Measurements from ENCODE around the gene CD5L.

The CD5L gene

DNA sequence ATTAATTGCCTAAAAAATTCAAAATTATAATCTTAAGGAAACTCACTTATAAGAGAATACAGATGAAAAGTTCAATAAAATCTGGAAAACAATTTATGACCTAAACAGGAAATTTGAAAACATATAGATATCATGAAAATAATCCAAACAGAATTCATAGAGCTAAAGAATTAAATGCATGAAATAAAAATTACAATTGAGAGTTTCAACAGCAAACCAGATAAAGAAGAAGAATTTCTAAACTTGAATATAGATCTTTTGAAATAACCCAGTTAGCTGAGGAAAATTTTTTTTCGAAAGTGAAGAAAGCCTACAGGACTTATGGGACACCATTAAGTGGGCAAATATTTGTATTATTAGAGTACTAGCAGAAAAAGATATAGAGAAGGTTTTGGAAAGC, 28.3 kb downstream of the CD5L start:
- DNase-seq (ENCODE audit: low read depth in 2 of 2): no peak

DNA sequence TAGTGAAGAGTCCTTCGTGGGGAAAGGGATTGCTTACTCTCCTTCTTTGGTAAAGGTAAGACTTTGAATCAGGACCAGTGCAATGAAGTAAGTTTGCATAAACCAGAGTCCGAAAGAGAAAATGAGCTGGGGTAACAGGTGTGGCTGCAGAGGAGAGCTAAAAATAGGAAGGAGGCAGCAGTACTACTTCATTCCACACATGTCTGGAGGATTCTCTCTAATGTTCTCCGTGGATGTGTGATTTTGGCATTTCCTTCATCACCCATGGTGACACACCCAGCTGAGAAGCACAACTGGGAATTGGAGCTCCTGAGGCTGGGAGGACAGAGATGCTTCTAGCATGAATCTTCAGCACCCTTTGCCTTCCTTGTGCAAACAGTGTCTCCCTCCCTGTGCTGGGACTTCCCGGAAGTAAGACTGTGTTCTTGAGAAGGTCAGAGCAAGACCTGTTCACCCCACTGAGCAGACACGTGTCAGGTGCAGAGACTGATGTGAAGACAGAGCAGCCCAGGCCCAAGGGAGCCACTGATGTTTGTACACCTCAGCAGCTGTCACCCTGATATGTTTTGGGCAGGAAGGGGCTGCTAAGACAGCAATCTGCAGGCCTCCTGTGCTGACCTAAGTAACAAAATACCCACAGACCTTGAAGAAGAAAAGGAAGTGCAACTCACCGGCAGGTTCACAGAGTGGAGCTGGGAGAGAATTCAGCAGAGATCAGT, 35.0 kb downstream of the CD5L start:
- no peak for DNase-seq (ENCODE audit: low read depth in 2 of 2)

DNA sequence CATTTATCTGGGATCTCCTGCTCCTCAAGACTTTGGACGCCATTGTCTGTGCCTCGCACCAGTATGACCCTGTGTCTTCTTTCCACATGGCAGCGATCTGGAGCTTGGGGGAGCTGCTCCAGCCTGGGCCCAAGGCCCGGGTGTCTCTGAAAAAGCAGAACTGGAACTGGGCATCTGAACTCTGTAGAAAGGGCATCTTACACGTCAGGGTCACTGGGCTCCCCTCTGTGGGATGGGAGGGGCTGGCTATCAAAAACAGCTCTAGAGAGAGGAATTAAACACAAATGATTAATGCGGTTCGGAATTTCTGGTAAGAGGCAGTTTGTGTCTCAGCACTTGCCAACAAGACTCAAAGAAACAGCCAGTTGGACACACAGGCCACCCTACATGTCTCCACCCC, 37.8 kb downstream of the CD5L start:
- DNase-seq (ENCODE audit: low read depth in 2 of 2): no peak

DNA sequence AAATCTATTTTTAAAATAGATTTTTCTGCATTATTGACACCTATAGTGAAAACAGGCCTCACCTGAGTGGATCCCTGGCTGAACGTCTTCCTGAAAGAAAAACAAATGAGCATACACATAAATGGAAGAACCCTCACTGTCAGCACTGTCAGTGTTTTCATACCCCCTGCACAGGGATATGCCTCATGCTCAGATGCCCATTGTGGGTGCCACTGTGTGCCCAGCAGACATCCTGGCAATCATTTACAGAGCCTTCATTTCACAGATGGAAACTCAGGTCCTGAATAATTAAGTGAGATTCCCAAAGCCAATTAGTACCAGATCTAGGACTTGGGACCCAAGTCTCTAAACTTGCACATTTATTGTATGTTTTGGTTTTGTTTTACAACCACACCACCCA, 41.6 kb downstream of the CD5L start:
- DNase-seq (ENCODE audit: low read depth in 2 of 2): no peak

DNA sequence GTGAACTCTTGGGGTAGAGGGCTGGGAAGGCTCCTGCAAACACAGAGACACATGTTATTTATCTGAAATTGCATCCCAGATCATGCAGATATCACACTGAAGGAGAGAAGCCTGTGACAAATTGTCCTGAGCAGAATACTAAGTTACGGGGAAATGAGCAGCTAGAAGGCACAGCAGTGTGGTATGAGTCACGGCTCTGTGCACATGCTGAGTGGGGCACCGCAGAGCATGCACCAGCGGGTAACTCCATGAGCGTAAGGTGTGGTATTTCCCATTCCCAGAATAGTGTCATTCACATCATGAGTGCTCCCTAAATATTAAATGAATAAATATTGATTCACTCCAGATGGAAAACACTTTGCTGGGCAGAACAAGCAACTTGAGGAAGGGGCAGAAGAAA, 43.4 kb downstream of the CD5L start:
- DNase-seq (ENCODE audit: low read depth in 2 of 2): no peak

DNA sequence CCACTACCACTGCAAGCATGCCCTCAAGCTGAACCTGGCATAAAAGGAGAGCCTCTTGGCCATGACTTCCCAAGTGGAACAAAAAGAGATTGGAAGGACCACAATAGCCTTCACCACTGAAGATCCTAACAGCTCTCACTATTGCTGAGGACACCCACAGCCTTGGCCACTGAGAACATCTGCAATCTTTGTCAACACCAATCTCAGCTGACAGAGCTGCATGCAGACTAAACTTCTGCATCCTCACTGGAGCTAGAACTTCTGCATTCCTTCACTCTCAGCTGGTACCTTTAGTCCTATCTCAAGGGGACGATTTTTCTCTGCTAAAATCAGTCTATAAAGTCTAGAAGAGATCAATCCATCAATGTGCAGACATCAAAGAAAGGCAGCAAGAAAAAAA, 56.4 kb downstream of the CD5L start:
- DNase-seq (ENCODE audit: low read depth in 2 of 2): no peak

DNA sequence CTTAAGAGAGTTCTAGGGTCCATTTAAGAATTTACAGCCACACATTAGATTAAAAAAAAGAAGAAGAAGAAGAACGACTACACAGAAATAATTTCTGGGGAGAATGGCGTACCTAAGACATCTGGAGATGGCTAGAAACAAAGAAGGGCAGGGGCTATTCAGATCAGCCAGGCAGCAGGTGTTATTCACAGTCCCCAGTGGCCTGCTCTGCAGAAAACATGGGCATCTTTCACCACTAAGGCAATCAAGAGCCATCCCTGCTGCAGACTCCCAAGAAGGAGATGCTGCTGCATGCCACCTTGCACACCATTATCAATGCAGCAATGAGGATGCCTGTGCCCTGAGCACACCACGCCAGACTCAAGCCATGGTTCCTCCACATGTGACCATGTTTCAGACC, 56.8 kb downstream of the CD5L start:
- DNase-seq (ENCODE audit: low read depth in 2 of 2): no peak

DNA sequence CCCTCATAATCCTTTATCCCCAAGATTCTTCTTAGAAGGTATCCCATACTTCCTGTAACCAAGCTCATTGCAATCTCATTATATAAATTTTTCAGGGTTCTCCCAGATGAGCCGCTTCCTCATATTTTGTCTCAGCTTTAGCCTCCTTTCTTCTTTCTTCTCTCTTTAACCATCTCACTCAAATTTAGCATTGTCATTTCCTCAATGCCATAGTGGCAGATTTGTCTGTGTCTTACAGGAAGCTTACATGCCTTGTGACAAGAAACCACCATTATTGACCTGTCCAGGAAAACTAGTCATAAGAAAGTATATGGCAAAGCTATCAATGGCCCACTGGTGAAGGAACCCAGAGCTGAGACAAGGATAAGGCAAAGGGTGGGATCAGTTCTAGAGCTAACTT, 58.7 kb downstream of the CD5L start:
- DNase-seq (ENCODE audit: low read depth in 2 of 2): no peak

DNA sequence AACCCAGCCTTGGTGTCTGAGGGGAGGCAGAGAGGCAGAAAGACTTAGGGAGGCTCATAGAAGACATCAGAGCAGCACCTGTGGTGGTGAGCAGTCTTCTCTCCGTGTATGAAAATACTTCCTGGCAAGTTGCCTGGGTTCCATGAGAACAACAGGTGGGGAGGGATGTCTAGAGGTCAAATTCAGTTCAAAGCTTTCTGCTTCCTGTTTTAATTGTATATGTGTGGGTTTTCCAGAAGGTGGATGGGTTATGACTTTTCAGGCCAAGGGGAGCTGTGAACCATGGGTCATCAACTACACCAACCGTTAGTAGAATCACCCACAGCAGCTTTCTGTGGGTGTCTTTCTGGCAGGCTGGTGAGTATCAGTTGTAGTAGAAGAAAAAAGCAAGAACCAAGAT, 60.6 kb downstream of the CD5L start:
- DNase-seq (ENCODE audit: low read depth in 2 of 2): no peak

Data from fibroblast of skin of left biceps (primary cell).